H1 (cell line): ENCODE data around the gene ASTL. TPM values are rescaled to one million over a fixed set of nuclear protein-coding genes. Genes with fewer than 3 reads are reported as not detected.

Experiments used
- CTCF ChIA-PET: fragments of 300-600 bp; sonication (Branson Sonifier 250); formaldehyde crosslinking; loops from one replicate; lab custom pipeline; 2021; ENCODE audit not compliant: partially characterized antibody; lab: Charles Lee
- POLR2A ChIA-PET: fragments of 300-600 bp; sonication (Branson Sonifier 250); formaldehyde crosslinking; loops from one replicate; lab custom pipeline; 2021; ENCODE audit warnings: inconsistent platforms; ENCODE audit not compliant: partially characterized antibody; lab: Charles Lee
- DNase-seq, 2 experiments: peaks; one replicate each; pipeline versions ENCODE4 v3.0.0 to v3.0.0-alpha.2; 2010 to 2022; ENCODE audit warnings: low spot score in 2 of 2, low read depth in 1 of 2, mixed read lengths in 1 of 2
- FAIRE-seq: peaks from 2 replicates; lab custom pipeline; 2011; peaks lifted over from hg19 to GRCh38; lab: Jason Lieb, UNC
- H2AFZ ChIP-seq: 2 replicates; pipeline ENCODE4 v1.8.1; 2012; ENCODE audit warnings: low read length, inconsistent platforms
- H2AK5ac ChIP-seq: 2 replicates; pipeline ENCODE4 v1.6.1; 2013; ENCODE audit warnings: low read depth, low read length
- H2BK120ac ChIP-seq: replicated peaks from 2 replicates; pipeline ENCODE3; 2013; ENCODE audit warnings: low read depth, low read length, inconsistent platforms
- H2BK12ac ChIP-seq: 2 replicates; pipeline ENCODE4 v1.6.1; 2013; ENCODE audit warnings: low read depth, low read length
- H2BK15ac ChIP-seq: 2 replicates; pipeline ENCODE4 v1.6.1; 2013; ENCODE audit warnings: low read length
- H2BK20ac ChIP-seq: 2 replicates; pipeline ENCODE4 v1.6.1; 2013; ENCODE audit warnings: low read length
- H2BK5ac ChIP-seq: 2 replicates; pipeline ENCODE4 v1.6.1; 2013; ENCODE audit warnings: low read depth, low read length
- H3K14ac ChIP-seq: 2 replicates; pipeline ENCODE4 v1.6.1; 2013; ENCODE audit warnings: inconsistent platforms; ENCODE audit not compliant: insufficient read length
- H3K18ac ChIP-seq: 2 replicates; pipeline ENCODE4 v1.6.1; 2013; ENCODE audit warnings: low read length; ENCODE audit errors: extremely low read depth
- H3K23ac ChIP-seq: 2 replicates; pipeline ENCODE4 v1.6.1; 2013; ENCODE audit warnings: inconsistent platforms; ENCODE audit not compliant: insufficient read length
- H3K23me2 ChIP-seq: 2 replicates; pipeline ENCODE4 v1.6.1; 2013; ENCODE audit warnings: low read depth, low read length
- H3K27ac ChIP-seq: 2 replicates; pipeline ENCODE4 v1.6.1; 2011; ENCODE audit warnings: low read depth, low read length, inconsistent platforms
- H3K27me3 ChIP-seq, 4 experiments: replicated peaks in 1 of 4; 1 replicate in 1 of 4; 2 replicates in 3 of 4; pipeline versions ENCODE4 v1.6.1 to v1.8.1; 2011 to 2013; ENCODE audit warnings: low read length in 3 of 4, mild to moderate bottlenecking in 3 of 4, inconsistent platforms in 2 of 4, mixed read lengths in 2 of 4, moderate library complexity in 1 of 4; ENCODE audit not compliant: control insufficient read depth in 3 of 4, insufficient read depth in 3 of 4; ENCODE audit errors: extremely low read depth in 1 of 4
- H3K36me3 ChIP-seq, 4 experiments: 2 replicates each; pipeline versions ENCODE4 v1.6.1 to v1.8.1; 2011 to 2013; ENCODE audit warnings: mild to moderate bottlenecking in 4 of 4, low read length in 3 of 4, moderate library complexity in 2 of 4, control low read depth in 1 of 4, inconsistent platforms in 1 of 4; ENCODE audit not compliant: insufficient read depth in 4 of 4, control insufficient read depth in 2 of 4
- H3K4ac ChIP-seq: replicated peaks from 2 replicates; pipeline ENCODE3; 2013; ENCODE audit warnings: low read length, low read depth, mixed read lengths, inconsistent platforms; ENCODE audit not compliant: insufficient read length
- H3K4me1 ChIP-seq, 4 experiments: replicated peaks in 1 of 4; 1 replicate in 1 of 4; 2 replicates in 3 of 4; pipeline versions ENCODE4 v1.6.1 to v1.8.1; 2011 to 2013; ENCODE audit warnings: low read length in 3 of 4, inconsistent platforms in 2 of 4, mixed read lengths in 1 of 4; ENCODE audit not compliant: insufficient read depth in 4 of 4, control insufficient read depth in 3 of 4
- H3K4me2 ChIP-seq, 2 experiments: 2 replicates each; pipeline versions ENCODE4 v1.6.1 to v1.8.1; 2011 to 2013; ENCODE audit warnings: low read depth in 2 of 2, low read length in 2 of 2, control low read depth in 1 of 2, inconsistent platforms in 1 of 2, mild to moderate bottlenecking in 1 of 2; ENCODE audit not compliant: insufficient read depth in 1 of 2
- H3K4me3 ChIP-seq, 4 experiments: fragments of 200-600, 300-600 bp in 1 of 4; sonication (generic), shearing (Covaris generic), sonication (Bioruptor Twin) in 1 of 4; 2 replicates each; pipeline versions ENCODE4 v1.5.1 to v1.8.1; 2011 to 2016; ENCODE audit warnings: low read length in 4 of 4, low read depth in 3 of 4, control low read depth in 2 of 4, inconsistent platforms in 2 of 4, mild to moderate bottlenecking in 2 of 4, mixed read lengths in 1 of 4, moderate library complexity in 1 of 4; ENCODE audit not compliant: insufficient read depth in 2 of 4; ENCODE audit errors: extremely low read depth in 1 of 4
- H3K56ac ChIP-seq: replicated peaks from 2 replicates; pipeline ENCODE3; 2013; ENCODE audit warnings: low read depth, mild to moderate bottlenecking, mixed read lengths, low read length, inconsistent platforms; ENCODE audit not compliant: insufficient read length
- H3K79me1 ChIP-seq: 2 replicates; pipeline ENCODE4 v1.6.1; 2013; ENCODE audit warnings: low read depth, low read length, control low read depth
- H3K79me2 ChIP-seq, 2 experiments: 2 replicates each; pipeline versions ENCODE4 v1.6.1 to v1.8.1; 2012 to 2013; ENCODE audit warnings: low read length in 2 of 2, mild to moderate bottlenecking in 2 of 2, inconsistent platforms in 1 of 2; ENCODE audit not compliant: insufficient read depth in 2 of 2, control insufficient read depth in 1 of 2
- H3K9ac ChIP-seq, 4 experiments: replicated peaks in 1 of 4; 1 replicate in 1 of 4; 2 replicates in 3 of 4; pipeline versions ENCODE4 v1.6.1 to v1.8.1; 2011 to 2013; ENCODE audit warnings: low read depth in 3 of 4, low read length in 3 of 4, control low read depth in 2 of 4, mild to moderate bottlenecking in 2 of 4, moderate library complexity in 2 of 4, inconsistent platforms in 1 of 4; ENCODE audit errors: extremely low read depth in 1 of 4
- H3K9me3 ChIP-seq, 2 experiments: 2 replicates each; pipeline versions ENCODE4 v1.6.1 to v1.8.1; 2012 to 2013; ENCODE audit warnings: mild to moderate bottlenecking in 2 of 2, moderate library complexity in 2 of 2, control low read depth in 1 of 2, inconsistent platforms in 1 of 2, low read depth in 1 of 2, low read length in 1 of 2, mixed read lengths in 1 of 2; ENCODE audit not compliant: insufficient read depth in 2 of 2
- H4K20me1 ChIP-seq, 2 experiments: replicated peaks in 1 of 2; 2 replicates each; pipeline versions ENCODE3 to v1.8.1; 2011 to 2013; ENCODE audit warnings: inconsistent platforms in 2 of 2, low read length in 2 of 2, mild to moderate bottlenecking in 1 of 2; ENCODE audit not compliant: insufficient read depth in 2 of 2, control insufficient read depth in 1 of 2
- H4K5ac ChIP-seq: 2 replicates; pipeline ENCODE4 v1.6.1; 2013; ENCODE audit warnings: low read length, low read depth, mixed read lengths, inconsistent platforms; ENCODE audit not compliant: insufficient read length
- H4K8ac ChIP-seq: 2 replicates; pipeline ENCODE4 v1.8.0; 2013; ENCODE audit warnings: mild to moderate bottlenecking, moderate library complexity, low read length, inconsistent platforms; ENCODE audit not compliant: insufficient read depth; ENCODE audit errors: extremely low read depth
- H4K91ac ChIP-seq: replicated peaks from 2 replicates; pipeline ENCODE3; 2013; ENCODE audit warnings: low read length, mixed read lengths, inconsistent platforms; ENCODE audit not compliant: insufficient read length
- ASH2L ChIP-seq: fragments of 200-600, 300-600 bp; sonication (generic); IDR thresholded peaks from one replicate; pipeline ENCODE4 v1.7.1; 2017; ENCODE audit warnings: low read length
- CEBPB ChIP-seq: IDR thresholded peaks from 2 replicates; pipeline ENCODE4 v1.6.1; 2012; ENCODE audit warnings: low read depth, low read length
- HDAC2 ChIP-seq, 2 experiments: fragments of 300-600 bp in 1 of 2; sonication (generic) in 1 of 2; IDR thresholded peaks; 2 replicates each; pipeline ENCODE4 v1.6.1; 2011 to 2012; ENCODE audit warnings: low read depth in 2 of 2, low read length in 2 of 2, mild to moderate bottlenecking in 2 of 2, moderate library complexity in 2 of 2, borderline replicate concordance in 1 of 2, inconsistent platforms in 1 of 2
- KDM5A ChIP-seq: fragments of 200-600 bp; IDR thresholded peaks from 2 replicates; pipeline ENCODE4 v1.7.1; 2012; ENCODE audit warnings: mild to moderate bottlenecking, low read length, inconsistent platforms, mixed read lengths
- POU5F1 ChIP-seq: IDR thresholded peaks from 2 replicates; pipeline ENCODE4 v1.6.1; 2011; ENCODE audit warnings: low read depth, mild to moderate bottlenecking, low read length, moderate library complexity
- RXRA ChIP-seq: IDR thresholded peaks from 2 replicates; pipeline ENCODE4 v1.6.1; 2011; ENCODE audit warnings: low read depth, mild to moderate bottlenecking, low read length, moderate library complexity; ENCODE audit not compliant: insufficient read depth
- SIRT6 ChIP-seq: IDR thresholded peaks from one replicate; pipeline ENCODE4 v1.7.1; 2012; ENCODE audit warnings: low read length, inconsistent platforms
- WGBS, 2 experiments: shearing (Covaris generic) in 1 of 2; methylation state at CpG; one replicate each; pipeline versions ENCODE4 v1.1.6 to v1.1.7; 2013 to 2015; ENCODE audit warnings: low lambda C conversion rate in 2 of 2, mixed read lengths in 2 of 2, inconsistent platforms in 1 of 2, low coverage in 1 of 2, missing lambda C conversion rate in 1 of 2; ENCODE audit not compliant: insufficient replicate concordance in 2 of 2, insufficient coverage in 1 of 2, insufficient read length in 1 of 2; ENCODE audit errors: extremely low coverage in 1 of 2, missing lambda C conversion rate in 1 of 2; 5-methylcytosine and 5-hydroxymethylcytosine counted together
- polyA plus RNA-seq, 7 experiments: library from polyadenylated mRNA; depleted of rRNA in 3 of 7; stranded (reverse) in 5 of 7; unstranded in 2 of 7; fragments of >200 nt in 5 of 7; fragments of 200-250 nt in 2 of 7; gene quantifications; 1 replicate in 5 of 7; 2 replicates in 1 of 7; 4 replicates in 1 of 7; pipeline versions ENCODE4 v1.2.1 to v1.2.3, GENCODE V29; 2011 to 2013; ENCODE audit warnings: missing spikeins in 2 of 7, mixed read lengths in 2 of 7
- total RNA-seq: library from RNA; stranded (reverse); fragmentation: NEBNext Ultra II Directional; extraction: Animal tissue kit (Norgen Biotek cat#: 25700); gene quantifications from 2 replicates; pipeline ENCODE4 v1.2.1, GENCODE V29; 2021

The ASTL gene
- total and polyA plus RNA-seq, 2 of the 8 experiments (the other 6 are each of a cell fraction or from before 2014, with no cell fraction given) = 0.60 to 1.4 TPM

GRCh38 chr2:96118698-96119388, 19.5 kb downstream of the ASTL start:
- 95% methylated on average over 8 of the region's 13 CpGs; no CpG with 5 or more reads in 1 of the 2 experiments for WGBS, 2 experiments
- Histone ChIP-seq H3K79me1 (no peaks in the 10 kb centered on the region), H4K91ac (no peak overlapping the region), H2AK5ac (no peak overlapping the region), H2BK12ac (no peak overlapping the region), H3K4me2 (no peak overlapping the region), H3K56ac (no peak overlapping the region), H3K36me3 (no peaks in the 10 kb centered on the region), H3K27ac (no peak overlapping the region), H3K27me3 (peaks cover 0 to 32% (median 25%) of the 10 kb centered on the region in 4 experiments; a peak in 5 of 7 replicates), H2BK15ac (peak overlapping the region; percentile 92; the same call in 1 of the 2 replicates), H3K23ac (no peak overlapping the region), H2BK20ac (no peak overlapping the region), H3K18ac (no peak overlapping the region), H4K20me1 (no peaks in the 10 kb centered on the region), H3K79me2 (no peaks in the 10 kb centered on the region), H4K8ac (no peak overlapping the region), H3K9ac (no peak overlapping the region), H2BK120ac (no peak overlapping the region), H3K4me3 (no peak overlapping the region), H4K5ac (no peak overlapping the region), H3K4me1 (peaks cover 0 to 19% (median 13%) of the 10 kb centered on the region in 4 experiments; a peak in 6 of 7 replicates), H3K23me2 (peaks cover 11% of the 10 kb centered on the region; the same call in 1 of the 2 replicates), H3K4ac (no peak overlapping the region), H3K14ac (no peak overlapping the region), H3K9me3 (peaks cover 0 to 5% of the 10 kb centered on the region in 2 experiments; a peak in 1 of 4 replicates), H2AFZ (no peak overlapping the region), H2BK5ac (no peak overlapping the region)
- POLR2A ChIA-PET = interaction anchor here (0.8 kb wide), 1 partner anchor 32 kb away, joined by 3 read pairs; no protein-coding TSS in a partner anchor
- CTCF ChIA-PET = interaction anchor here (0.7 to 6.6 kb wide), 17 partner anchors 11 to 126 kb away, joined by 3 to 61 read pairs (median 5); partner anchors contain the start of gene ASTL
- no peak for TF ChIP-seq HDAC2 (IDR thresholded peaks at IDR 0.05; ENCODE audit: borderline replicate concordance in 1 of 2, low read depth in 2 of 2, low read length in 2 of 2)
- TF ChIP-seq KDM5A = no peak
- no peak for TF ChIP-seq ASH2L
- no peak for TF ChIP-seq POU5F1
- no peak for TF ChIP-seq SIRT6
- TF ChIP-seq RXRA = no peak
- no peak for TF ChIP-seq CEBPB
- DNase-seq (no peak), FAIRE-seq (no peak)
